ENCODE measurements around the gene RPAIN. TPM values are rescaled to one million over a fixed set of nuclear protein-coding genes. Genes with fewer than 3 reads are reported as not detected.

The RPAIN gene
- total RNA-seq, 6 experiments from 2014 or later = 11.5 to 21.4 (median 14.8) TPM

DNA sequence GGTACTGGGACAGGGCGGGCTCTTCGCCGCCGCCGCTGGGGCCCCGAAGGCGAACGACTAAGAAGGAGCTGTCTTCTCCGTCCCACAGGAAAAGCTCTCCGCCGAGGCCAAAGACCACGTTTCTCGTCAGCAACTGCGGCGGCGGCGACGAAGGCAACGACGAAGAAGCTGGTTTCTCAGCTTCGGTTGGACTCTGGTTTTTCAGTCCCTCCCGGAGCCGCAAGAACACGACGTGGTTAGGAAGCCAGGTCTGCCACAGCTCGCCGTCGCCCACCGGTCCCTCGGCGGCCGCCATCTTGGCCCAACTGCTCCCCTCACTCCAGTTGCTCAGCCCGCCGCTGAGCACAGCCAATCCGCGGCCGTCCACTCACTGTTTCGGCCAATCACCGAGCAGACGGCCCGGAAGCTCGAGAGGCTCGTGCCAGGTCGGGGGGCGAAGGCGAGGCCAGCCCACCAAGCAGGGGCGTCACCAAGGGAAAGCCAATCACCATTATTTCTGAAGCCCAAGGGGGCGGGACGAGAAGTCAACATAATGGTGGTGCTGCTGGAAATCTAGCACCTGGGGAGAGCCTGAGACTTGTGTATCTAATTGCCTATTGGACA is 525 bp upstream of the RPAIN start, which contains the start of gene NUP88:
Gene NUP88 (minus strand): TSS at position 307 of the 603 bp plus-strand sequence. CDS start 12 bp downstream, at position 295.
- peak; percentile 96 to 97 (median 96) for DNase-seq
- H3K36me3 ChIP-seq = peaks cover 0 to 42% (median 13%) of the 10 kb centered on the region in 4 donors
- H3K4me3 ChIP-seq = peak within 1 kb of the TSS; percentile 56 to 87 (median 74)
- intact Hi-C loops (cut with DNase I) = no loop called here
- H3K27ac ChIP-seq = peak within 1 kb of the TSS; percentile 80 to 95 (median 84)
- no peaks in the 10 kb centered on the region for H3K9me3 ChIP-seq
- peak; percentile 93 to 98 (median 94) for ATAC-seq
- TF ChIP-seq, protein P1, sequence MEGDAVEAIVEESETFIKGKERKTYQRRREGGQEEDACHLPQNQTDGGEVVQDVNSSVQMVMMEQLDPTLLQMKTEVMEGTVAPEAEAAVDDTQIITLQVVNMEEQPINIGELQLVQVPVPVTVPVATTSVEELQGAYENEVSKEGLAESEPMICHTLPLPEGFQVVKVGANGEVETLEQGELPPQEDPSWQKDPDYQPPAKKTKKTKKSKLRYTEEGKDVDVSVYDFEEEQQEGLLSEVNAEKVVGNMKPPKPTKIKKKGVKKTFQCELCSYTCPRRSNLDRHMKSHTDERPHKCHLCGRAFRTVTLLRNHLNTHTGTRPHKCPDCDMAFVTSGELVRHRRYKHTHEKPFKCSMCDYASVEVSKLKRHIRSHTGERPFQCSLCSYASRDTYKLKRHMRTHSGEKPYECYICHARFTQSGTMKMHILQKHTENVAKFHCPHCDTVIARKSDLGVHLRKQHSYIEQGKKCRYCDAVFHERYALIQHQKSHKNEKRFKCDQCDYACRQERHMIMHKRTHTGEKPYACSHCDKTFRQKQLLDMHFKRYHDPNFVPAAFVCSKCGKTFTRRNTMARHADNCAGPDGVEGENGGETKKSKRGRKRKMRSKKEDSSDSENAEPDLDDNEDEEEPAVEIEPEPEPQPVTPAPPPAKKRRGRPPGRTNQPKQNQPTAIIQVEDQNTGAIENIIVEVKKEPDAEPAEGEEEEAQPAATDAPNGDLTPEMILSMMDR (IDR thresholded peaks at IDR 0.05) = no peak
- peak; percentile 89 for TF ChIP-seq POLR2A (IDR thresholded peaks at IDR 0.05)
- peaks cover 0 to 43% (median 11%) of the 10 kb centered on the region in 4 donors for H3K4me1 ChIP-seq
- H3K27me3 ChIP-seq = no peaks in the 10 kb centered on the region
- 0% methylated on average over 26 of the region's 49 CpGs for WGBS (ENCODE audit: insufficient coverage, low coverage, low lambda C conversion rate, missing lambda C conversion rate)

DNA sequence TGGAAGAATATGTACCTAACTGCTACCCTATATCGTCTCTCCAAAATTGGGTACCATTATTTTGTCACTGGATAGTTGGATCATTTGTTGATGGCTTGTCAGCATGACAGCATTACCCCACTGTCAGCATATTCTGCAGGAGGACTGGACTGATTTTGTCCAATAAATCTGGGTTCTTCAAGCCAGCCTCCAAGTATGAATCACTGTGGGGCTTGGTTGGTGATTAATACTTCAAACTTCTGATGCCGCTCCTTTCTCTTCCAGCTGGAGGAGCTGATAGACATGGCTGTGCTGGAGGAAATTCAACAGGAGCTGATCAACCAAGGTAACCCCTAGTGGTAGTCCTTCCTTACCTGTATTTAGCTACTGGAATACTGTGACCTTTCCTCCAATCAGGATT is 2.5 kb downstream of the RPAIN start:
- Histone ChIP-seq H3K27me3 (no peaks in the 10 kb centered on the region), H3K4me3 (no peak overlapping the region), H3K4me1 (peaks cover 0 to 20% (median 5%) of the 10 kb centered on the region in 4 donors), H3K27ac (no peak overlapping the region), H3K9me3 (no peaks in the 10 kb centered on the region), H3K36me3 (peaks cover 0 to 60% (median 35%) of the 10 kb centered on the region in 4 donors)
- 100% methylated on average over 2 of the region's 2 CpGs for WGBS (ENCODE audit: insufficient coverage, low coverage, low lambda C conversion rate, missing lambda C conversion rate)
- DNase-seq = no peak
- TF ChIP-seq POLR2A (IDR thresholded peaks at IDR 0.05) = no peak
- TF ChIP-seq, protein P1 (IDR thresholded peaks at IDR 0.05) = no peak
- intact Hi-C loops (cut with DNase I) = no loop called here
- ATAC-seq = no peak

DNA sequence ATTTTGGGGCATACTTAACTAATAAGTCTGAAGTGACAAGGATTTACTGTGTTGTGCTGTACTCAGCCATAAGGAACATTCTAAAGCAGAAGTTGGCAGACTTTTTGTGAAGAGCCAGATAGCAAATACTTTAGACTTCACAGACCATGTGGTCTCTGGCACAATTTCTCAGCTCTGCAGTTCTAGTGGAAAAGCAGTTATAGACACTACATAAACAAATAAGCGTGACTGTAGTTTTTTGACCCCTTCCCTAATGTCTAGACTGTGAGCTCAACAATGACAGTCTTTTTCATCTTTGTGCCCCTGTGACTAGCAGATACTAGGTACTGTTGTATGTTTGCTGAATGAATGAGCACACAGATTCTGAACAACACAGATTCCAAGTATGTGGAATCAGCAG is 4.9 kb downstream of the RPAIN start:
- 77% methylated on average over 1 of the region's 1 CpG for WGBS (ENCODE audit: insufficient coverage, low coverage, low lambda C conversion rate, missing lambda C conversion rate)
- no peak overlapping the region for H3K27ac ChIP-seq
- no peak for ATAC-seq
- H3K27me3 ChIP-seq = no peaks in the 10 kb centered on the region
- peaks cover 0 to 83% (median 47%) of the 10 kb centered on the region in 4 donors for H3K36me3 ChIP-seq
- H3K4me1 ChIP-seq = peaks cover 0 to 10% (median 3%) of the 10 kb centered on the region in 4 donors
- no peak overlapping the region for H3K4me3 ChIP-seq
- intact Hi-C loops (cut with DNase I) = no loop called here
- H3K9me3 ChIP-seq = no peaks in the 10 kb centered on the region
- no peak for DNase-seq
- TF ChIP-seq, protein P1 (IDR thresholded peaks at IDR 0.05) = no peak
- no peak for TF ChIP-seq POLR2A (IDR thresholded peaks at IDR 0.05)

DNA sequence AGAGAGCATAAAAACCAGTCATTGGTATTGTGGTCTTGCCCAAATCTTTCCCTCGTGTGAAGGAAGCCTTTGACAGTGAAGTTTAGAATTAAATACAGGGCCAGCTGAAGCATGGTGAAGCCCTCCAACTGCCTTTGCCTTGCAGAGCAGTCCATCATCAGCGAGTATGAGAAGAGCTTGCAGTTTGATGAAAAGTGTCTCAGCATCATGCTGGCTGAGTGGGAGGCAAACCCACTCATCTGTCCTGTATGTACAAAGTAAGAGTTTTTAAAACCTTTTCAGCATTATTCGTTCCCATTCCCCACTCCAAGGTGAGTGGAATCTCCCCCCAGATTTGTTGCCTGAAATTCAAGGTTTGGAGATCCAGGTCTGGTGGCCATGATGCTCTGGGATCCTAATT is 5.8 kb downstream of the RPAIN start:
- no peak for TF ChIP-seq POLR2A (IDR thresholded peaks at IDR 0.05)
- TF ChIP-seq, protein P1 (IDR thresholded peaks at IDR 0.05) = no peak
- Histone ChIP-seq H3K4me1 (peaks cover 0 to 5% (median 2%) of the 10 kb centered on the region in 4 donors), H3K36me3 (peaks cover 0 to 92% (median 47%) of the 10 kb centered on the region in 4 donors), H3K27me3 (no peaks in the 10 kb centered on the region), H3K9me3 (no peaks in the 10 kb centered on the region), H3K27ac (no peak overlapping the region), H3K4me3 (no peak overlapping the region)
- WGBS (ENCODE audit: insufficient coverage, low coverage, low lambda C conversion rate, missing lambda C conversion rate) = 50% methylated on average over 2 of the region's 3 CpGs
- DNase-seq (no peak), ATAC-seq (no peak)
- intact Hi-C loops (cut with DNase I) = no loop called here
